Esophagus muscularis mucosa (tissue), 4 donors: ENCODE measurements around the gene SHC2. TPM values are rescaled to one million over a fixed set of nuclear protein-coding genes. Genes with fewer than 3 reads are reported as not detected.

Experiments used
- DNase-seq: peaks from one replicate; pipeline ENCODE4 v3.0.0-alpha.2; 2017; ENCODE audit errors: extremely low spot score
- H3K27ac ChIP-seq, 4 donors: fragments of 200-600 bp; sonication (generic); replicated peaks in 1 of 4; 1 replicate in 3 of 4; 2 replicates in 1 of 4; pipeline ENCODE4 v1.5.1; 2016 to 2019; ENCODE audit warnings: mild to moderate bottlenecking in 1 of 4
- H3K27me3 ChIP-seq, 4 donors: fragments of 200-600 bp; sonication (generic); one replicate each; pipeline versions ENCODE4 v1.5.1 to v1.6.0; 2016 to 2019
- H3K36me3 ChIP-seq, 4 donors: fragments of 200-600 bp; sonication (generic); one replicate each; pipeline ENCODE4 v1.5.1; 2016 to 2019
- H3K4me1 ChIP-seq, 4 donors: fragments of 200-600 bp; sonication (generic); one replicate each; pipeline ENCODE4 v1.5.1; 2016 to 2019
- H3K4me3 ChIP-seq, 4 donors: fragments of 200-600 bp; sonication (generic); 1 replicate in 2 of 4; 2 replicates in 2 of 4; pipeline ENCODE4 v1.5.1; 2016 to 2019; ENCODE audit warnings: mild to moderate bottlenecking in 4 of 4, moderate library complexity in 1 of 4
- H3K9me3 ChIP-seq, 4 donors: fragments of 200-600 bp; sonication (generic); 1 replicate in 3 of 4; 2 replicates in 1 of 4; pipeline ENCODE4 v1.5.1; 2016 to 2019
- CTCF ChIP-seq, 3 experiments: fragments of 200-600 bp in 2 of 3; fragments of 450-650 bp in 1 of 3; sonication (generic) in 2 of 3; IDR thresholded peaks; one replicate each; pipeline ENCODE4 v1.5.1; 2017 to 2019; ENCODE audit warnings: antibody characterized with exemption in 3 of 3, mild to moderate bottlenecking in 2 of 3, moderate library complexity in 1 of 3
- EP300 ChIP-seq: sonication (generic); formaldehyde crosslinking; IDR thresholded peaks from one replicate; pipeline ENCODE4 v1.6.1; 2017; ENCODE audit warnings: antibody characterized with exemption
- POLR2A ChIP-seq: fragments of 450-650 bp; IDR thresholded peaks from one replicate; pipeline ENCODE4 v1.6.1; 2017; ENCODE audit warnings: antibody characterized with exemption, moderate library complexity, mild to moderate bottlenecking, low read depth
- POLR2AphosphoS5 ChIP-seq, 2 donors: sonication (generic); formaldehyde crosslinking; IDR thresholded peaks; one replicate each; pipeline ENCODE4 v1.6.1; 2017; ENCODE audit warnings: antibody characterized with exemption in 2 of 2
- WGBS: methylation state at CpG from one replicate; pipeline ENCODE4 v1.1.5; 2018; 5-methylcytosine and 5-hydroxymethylcytosine counted together
- intact Hi-C: fragments of 100-400 bp; cut with DNase I; formaldehyde crosslinking; loops from one replicate; pipeline ENCODE4 v1.15.1; 2023
- total RNA-seq, 4 donors: library from RNA; depleted of rRNA; stranded (reverse); fragments of >200 nt; gene quantifications; one replicate each; pipeline versions ENCODE4 v1.1.0 to v1.2.1, GENCODE V29; 2016

Gene SHC2
- total RNA-seq, 4 donors from 2014 or later = 11.2 to 35.6 (median 18.7) TPM

- TF ChIP-seq CTCF (IDR thresholded peaks at IDR 0.05) (no peak), POLR2AphosphoS5 (IDR thresholded peaks at IDR 0.05) (no peak), POLR2A (no peak), EP300 (no peak)
- intact Hi-C loops = no loop called here
- peaks cover 0 to 15% (median 0%) of the 10 kb centered on the region in 4 donors for H3K36me3 ChIP-seq
- WGBS = 92% methylated on average over 18 of the region's 18 CpGs
- no peaks in the 10 kb centered on the region for H3K9me3 ChIP-seq
- H3K27ac ChIP-seq = no peak overlapping the region
- H3K4me1 ChIP-seq = peaks cover 7 to 23% (median 20%) of the 10 kb centered on the region in 4 donors
- no peak overlapping the region for H3K4me3 ChIP-seq
- peaks cover 0 to 15% (median 0%) of the 10 kb centered on the region in 4 donors for H3K27me3 ChIP-seq
- DNase-seq = no peak
Observed at GRCh38 chr19:456547-457110, 4.2 kb downstream of the SHC2 start.

DNA sequence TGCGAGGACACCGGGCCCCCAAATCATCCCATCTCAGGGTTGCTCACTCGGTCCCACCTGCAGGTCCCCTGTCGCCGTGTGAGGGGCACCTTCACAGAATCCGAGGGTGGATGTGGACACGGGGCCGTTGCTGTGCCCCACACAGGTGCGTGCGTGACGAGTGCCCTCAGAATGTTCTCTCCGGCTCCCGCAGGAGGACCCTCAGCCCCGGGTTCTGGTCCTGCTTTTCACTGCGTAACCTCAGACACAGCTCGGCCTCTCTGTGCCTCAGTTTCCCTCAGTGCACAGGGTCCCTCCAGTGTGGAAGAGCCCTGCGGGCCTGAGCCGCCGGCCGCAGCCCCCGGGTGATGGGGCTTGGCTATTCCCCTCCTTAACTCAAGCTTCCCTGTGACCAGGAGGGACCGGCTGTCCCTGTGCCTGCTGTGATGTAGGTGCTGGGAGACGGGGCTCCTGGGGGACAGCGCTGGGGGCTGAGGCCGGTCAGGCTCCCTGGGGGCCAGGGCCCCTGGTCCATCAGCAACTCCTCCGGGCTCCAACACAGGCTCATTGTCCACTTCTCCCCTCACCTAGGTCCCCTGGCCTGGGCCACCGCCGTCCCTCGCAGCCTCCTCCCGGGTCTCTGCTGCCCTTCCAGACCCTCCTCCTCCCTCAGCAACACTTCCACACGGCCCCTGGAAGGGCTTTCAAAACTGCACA is 4.8 kb downstream of the SHC2 start:
- WGBS = 92% methylated on average over 19 of the region's 31 CpGs
- peaks cover 0 to 8% (median 0%) of the 10 kb centered on the region in 4 donors for H3K27me3 ChIP-seq
- TF ChIP-seq CTCF (IDR thresholded peaks at IDR 0.05) (no peak), EP300 (no peak), POLR2A (no peak), POLR2AphosphoS5 (IDR thresholded peaks at IDR 0.05) (no peak)
- intact Hi-C loops = no loop called here
- H3K9me3 ChIP-seq = no peaks in the 10 kb centered on the region
- no peak overlapping the region for H3K4me3 ChIP-seq
- H3K27ac ChIP-seq = no peak overlapping the region
- peaks cover 0 to 15% (median 0%) of the 10 kb centered on the region in 4 donors for H3K36me3 ChIP-seq
- H3K4me1 ChIP-seq = peaks cover under 1 to 17% (median 14%) of the 10 kb centered on the region in 4 donors
- DNase-seq = no peak

DNA sequence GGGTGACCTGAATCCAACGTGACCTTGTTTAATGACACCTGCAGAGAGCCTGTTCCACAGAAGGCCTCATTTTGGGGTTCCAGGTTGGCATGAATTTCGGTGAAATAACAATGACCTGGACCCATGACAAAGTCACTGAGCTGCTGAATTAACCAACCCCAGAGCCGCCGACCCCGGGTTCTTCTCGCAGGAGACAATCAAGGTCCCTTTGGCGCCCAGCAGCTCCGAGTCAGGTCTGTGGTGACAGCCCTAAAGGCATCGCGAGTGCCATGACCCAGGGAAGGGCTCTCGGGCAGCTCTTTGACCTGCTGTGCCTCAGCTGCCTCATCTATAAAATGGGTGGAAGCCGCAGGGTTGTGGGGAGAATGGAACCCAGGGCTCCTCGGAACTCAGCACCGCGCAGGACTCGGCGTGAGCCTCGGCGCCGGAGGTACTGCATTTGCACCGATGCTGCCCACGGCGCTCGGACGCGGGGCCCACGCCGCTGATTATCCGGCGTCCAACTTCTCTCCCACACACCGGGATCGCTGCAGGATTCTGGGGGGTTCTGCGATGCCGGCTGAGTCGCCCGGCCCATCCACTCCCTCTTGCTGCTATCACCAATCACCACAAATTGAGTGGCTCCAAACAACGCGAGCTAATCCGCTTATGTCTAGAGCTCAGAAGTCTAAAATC is 5.7 kb downstream of the SHC2 start:
- TF ChIP-seq POLR2A = no peak
- no peak for TF ChIP-seq EP300
- TF ChIP-seq CTCF (IDR thresholded peaks at IDR 0.05) = no peak
- no peak for TF ChIP-seq POLR2AphosphoS5 (IDR thresholded peaks at IDR 0.05)
- Histone ChIP-seq H3K27ac (no peak overlapping the region), H3K27me3 (peaks cover 0 to 4% (median 0%) of the 10 kb centered on the region in 4 donors), H3K36me3 (peaks cover 0 to 15% (median 0%) of the 10 kb centered on the region in 4 donors), H3K9me3 (no peaks in the 10 kb centered on the region), H3K4me3 (no peak overlapping the region), H3K4me1 (peaks cover 0 to 14% (median 10%) of the 10 kb centered on the region in 4 donors)
- no peak for DNase-seq
- WGBS = 96% methylated on average over 17 of the region's 39 CpGs
- intact Hi-C loops = no loop called here

GRCh38 chr19:453606-454005 is 7.2 kb downstream of the SHC2 start:
- no peak for DNase-seq
- Histone ChIP-seq H3K9me3 (no peaks in the 10 kb centered on the region), H3K36me3 (peaks cover 0 to 15% (median 0%) of the 10 kb centered on the region in 4 donors), H3K27ac (no peak overlapping the region), H3K4me3 (no peak overlapping the region), H3K4me1 (peaks cover 0 to under 1% (median under 1%) of the 10 kb centered on the region in 4 donors), H3K27me3 (no peaks in the 10 kb centered on the region)
- intact Hi-C loops = no loop called here
- TF ChIP-seq POLR2A (no peak), POLR2AphosphoS5 (IDR thresholded peaks at IDR 0.05) (no peak), EP300 (no peak), CTCF (IDR thresholded peaks at IDR 0.05) (no peak)
- 96% methylated on average over 14 of the region's 22 CpGs for WGBS
